HG02884 (cell line): ENCODE measurements around the gene NAB2.
A peak's percentile ranks its signal among the peaks of the same experiment; 100 is the strongest.
"Not testable (repeated sequence)": the region's sequence is repeated elsewhere in the genome, so short reads cannot be mapped to it uniquely, and the experiment has no call there.

Source experiments
- ATAC-seq: cut with Tn5 transposase; IDR thresholded peaks from one replicate; pipeline ENCODE4 v1.9.1; 2021; ENCODE audit warnings: mild to moderate bottlenecking, moderate library complexity; ENCODE audit not compliant: unreplicated experiment

Gene NAB2, protein sequence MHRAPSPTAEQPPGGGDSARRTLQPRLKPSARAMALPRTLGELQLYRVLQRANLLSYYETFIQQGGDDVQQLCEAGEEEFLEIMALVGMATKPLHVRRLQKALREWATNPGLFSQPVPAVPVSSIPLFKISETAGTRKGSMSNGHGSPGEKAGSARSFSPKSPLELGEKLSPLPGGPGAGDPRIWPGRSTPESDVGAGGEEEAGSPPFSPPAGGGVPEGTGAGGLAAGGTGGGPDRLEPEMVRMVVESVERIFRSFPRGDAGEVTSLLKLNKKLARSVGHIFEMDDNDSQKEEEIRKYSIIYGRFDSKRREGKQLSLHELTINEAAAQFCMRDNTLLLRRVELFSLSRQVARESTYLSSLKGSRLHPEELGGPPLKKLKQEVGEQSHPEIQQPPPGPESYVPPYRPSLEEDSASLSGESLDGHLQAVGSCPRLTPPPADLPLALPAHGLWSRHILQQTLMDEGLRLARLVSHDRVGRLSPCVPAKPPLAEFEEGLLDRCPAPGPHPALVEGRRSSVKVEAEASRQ

DNA sequence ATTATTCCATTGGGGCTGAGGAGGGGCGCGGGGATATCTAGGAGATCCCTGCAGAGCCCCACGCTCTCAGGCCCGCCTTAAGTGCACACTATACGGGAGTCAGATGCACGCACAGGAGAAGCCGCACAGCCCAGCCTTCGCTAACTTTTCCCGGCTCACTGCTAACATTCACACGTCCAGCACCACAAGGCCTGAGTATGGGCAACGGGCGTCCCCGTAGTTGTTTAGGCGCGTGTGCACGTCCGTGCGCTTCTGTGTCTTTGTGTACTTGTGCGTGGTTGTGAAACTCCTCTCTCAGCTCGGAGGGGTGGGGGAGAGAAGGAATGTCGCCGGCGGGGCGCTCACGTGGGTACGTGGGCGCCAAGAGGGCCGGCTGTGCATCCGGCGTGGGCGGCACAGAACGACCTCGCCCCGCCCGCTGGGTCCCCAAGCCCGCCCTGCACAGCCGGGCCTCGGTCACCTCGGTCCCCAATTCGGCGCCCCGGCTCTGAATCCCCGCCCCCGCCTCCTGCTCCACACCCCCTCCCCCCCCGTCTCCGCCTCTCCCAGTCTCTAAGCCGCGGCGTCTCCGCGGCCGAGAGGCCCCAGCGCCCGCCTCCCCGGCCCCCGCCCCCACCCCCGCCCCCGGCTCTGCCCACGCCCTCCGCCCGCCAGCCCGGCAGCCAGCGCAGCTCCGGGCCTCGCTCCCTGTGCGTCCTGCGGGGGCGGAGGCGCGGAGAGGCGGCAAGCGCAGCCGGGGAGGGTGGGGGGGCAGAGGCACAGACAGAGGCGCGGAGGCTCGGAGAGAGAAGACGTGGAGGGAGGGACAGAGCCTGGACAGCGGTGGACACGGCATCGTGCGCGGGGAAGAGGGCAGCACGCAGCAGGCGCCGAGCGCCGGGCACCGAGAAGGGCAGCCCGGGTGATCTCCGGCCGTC is at the start of gene NAB2:
TSS of gene NAB2 (plus strand) at position 761 of the 917 bp plus-strand sequence. CDS start 158 bp downstream, outside the sequence.
- ATAC-seq = peak; percentile 39

DNA sequence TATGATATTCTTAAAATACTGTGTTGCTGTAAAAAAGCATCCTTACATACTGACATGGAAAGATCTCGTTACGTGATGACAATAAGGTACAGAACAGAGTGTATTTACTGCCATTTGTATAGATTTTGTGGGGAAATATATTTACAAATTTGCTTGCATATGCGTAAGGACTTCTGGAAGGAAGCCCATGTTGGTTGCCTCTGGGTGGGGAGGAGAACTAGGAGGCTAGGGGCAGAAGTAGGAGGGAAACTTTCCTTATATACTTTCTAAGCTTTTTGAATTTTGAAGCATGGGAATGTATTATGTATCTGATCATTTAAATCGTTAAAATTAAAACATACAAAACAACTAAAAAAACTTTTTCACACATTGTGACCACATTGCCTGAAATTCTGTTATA is 48.7 kb upstream of the NAB2 start:
- no peak for ATAC-seq

DNA sequence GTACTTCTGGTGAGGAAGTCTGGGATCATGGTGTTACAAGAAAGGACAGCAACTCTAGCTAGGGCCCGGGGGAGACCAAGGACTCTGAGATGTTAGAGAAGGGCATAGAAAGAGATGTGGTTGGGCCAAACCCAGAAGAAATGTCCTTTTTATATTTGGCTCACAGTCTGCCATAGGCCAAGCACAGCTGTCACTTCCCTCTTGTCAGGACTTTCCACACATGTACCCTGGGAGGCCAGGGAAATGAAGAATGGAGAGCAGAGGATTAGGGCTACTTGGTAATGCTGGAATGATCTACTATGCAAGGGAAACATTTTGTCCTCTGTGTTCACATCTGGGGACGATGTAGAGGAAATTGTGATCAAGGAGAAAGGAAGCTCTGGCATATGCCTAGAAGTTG is 48.2 kb upstream of the NAB2 start:
- no peak for ATAC-seq

DNA sequence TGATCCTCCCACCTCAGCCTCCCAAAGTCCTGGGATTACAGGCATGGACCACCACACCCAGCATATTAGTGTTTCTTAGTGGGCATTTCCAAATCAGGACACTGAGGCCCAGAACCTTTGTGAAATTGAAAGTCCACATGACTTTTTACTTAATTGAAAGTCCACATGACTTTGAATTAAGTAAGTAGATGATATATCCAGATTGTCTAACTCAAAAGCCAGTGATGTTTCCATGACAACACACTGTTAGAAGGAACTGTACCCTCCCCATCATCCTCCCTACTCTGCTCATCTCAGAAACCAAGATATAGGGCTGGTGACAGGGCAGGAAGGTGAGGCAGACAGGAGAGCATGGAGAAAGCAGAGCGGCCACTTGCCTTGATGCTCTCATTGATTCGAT is 46.2 kb upstream of the NAB2 start:
- no peak for ATAC-seq

DNA sequence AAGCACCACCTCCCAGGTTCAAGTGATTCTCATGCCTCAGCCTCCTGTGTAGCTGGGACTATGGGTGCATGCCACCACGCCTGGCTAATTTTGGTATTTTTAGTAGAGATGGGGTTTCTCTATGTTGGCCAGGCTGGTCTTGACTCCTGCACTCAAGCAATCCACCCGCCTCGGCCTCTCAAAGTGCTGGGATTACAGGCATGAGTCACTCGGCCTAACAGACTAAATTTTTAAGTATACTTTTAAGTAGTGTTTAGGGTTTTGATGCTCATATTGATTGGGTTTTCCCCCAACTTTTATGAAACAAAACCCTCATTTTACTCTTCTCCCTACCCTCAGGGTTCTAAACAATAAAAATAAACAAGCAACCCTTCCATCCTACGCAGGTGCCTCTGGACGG is 44.4 kb upstream of the NAB2 start:
- ATAC-seq = no peak

DNA sequence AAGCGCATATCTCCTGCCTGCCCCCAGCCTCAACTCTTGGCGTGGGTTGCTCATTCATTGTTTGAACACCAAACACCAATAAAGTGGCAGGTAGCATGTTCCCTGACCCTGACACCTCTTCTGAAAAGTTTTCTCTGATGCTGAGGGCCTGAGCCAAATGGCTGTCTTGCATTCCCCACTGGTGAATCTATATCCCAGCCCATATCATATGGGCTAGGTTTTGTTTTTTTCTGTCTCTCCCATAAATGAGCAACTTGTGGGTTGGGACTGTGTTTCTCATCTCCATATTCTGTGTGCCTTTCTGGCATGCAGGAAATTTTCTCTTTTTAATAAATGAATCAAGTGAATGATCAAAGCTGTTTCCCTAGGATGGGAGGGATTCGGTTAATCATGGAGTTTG is 44.0 kb upstream of the NAB2 start:
- no peak for ATAC-seq

DNA sequence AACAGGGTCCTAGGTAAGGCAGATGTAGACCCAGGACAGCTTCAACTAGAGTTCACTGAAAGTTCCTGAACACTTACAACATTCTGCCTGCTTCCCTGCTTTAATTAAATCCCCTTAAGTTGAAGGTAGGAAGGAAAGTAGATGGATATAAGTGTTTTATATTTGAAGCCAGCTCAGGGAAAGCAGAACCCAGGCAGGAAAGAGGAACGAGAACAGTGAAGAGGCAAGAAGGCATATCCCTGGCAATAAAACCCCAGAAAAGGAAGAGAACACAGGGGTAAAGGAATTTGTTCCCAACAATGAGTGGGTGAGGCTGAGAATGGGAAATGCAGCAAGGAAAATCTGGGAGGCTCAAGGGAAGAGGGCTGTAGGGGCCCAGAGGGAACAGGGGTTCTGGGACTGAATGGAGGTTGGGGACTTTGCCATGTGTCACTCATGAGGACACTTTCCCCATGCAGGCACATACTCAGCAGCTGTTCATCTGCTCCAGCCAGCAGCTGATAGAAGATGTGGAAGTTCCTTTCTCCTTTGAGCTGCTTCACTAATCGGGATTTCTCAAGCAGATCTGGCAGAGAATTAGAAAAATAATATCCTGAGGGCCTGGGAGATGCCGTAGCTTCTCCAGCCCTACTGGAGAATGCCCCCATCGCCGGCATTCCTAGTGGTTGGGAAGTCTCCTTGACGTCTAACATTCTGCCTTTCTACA is 42.7 kb upstream of the NAB2 start:
- no peak for ATAC-seq

DNA sequence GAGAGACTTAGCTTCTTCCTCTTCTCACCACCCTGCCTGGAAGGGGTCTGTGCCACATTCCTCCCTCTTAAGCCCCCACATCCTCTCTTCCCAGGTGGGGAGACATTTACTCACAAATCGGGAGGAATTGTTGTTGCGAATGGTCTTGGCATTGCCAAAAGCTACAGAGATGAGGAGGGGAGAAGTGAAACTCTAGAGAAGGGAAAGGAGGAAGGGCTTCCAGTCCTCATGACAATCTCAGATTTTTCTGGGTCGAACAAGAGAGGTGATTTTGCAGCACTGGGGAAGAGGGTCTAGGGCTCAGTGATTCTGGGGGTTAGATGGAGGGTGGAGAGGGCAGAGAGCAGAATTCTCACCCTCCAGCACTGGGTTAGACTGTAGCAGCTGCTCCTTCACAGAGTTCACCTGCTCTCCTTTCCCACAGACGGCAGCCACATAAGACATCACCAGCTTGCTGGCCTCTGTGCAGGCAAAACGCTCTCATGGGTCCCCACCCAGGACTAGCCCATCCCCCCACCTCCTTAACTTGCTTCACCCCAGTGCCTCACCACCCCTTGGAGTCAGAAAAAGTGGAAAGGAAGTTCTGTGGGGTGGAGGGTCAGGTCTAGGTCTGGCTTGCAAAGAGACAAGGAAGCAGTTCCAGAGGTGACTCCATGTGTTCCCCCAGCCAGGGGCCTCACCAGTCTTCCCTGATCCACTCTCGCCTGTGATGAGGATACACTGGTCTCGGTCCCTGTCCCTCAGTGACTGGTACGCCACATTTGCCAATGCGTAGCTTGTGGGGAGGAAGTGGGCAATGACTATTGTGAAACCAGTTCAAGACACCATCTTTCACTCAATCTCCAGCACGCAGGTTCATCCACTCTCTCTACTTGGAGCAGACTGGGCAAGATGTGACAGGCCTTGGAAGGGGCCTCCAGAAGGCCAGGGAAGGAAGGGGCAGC is 41.7 kb upstream of the NAB2 start:
- no peak for ATAC-seq

DNA sequence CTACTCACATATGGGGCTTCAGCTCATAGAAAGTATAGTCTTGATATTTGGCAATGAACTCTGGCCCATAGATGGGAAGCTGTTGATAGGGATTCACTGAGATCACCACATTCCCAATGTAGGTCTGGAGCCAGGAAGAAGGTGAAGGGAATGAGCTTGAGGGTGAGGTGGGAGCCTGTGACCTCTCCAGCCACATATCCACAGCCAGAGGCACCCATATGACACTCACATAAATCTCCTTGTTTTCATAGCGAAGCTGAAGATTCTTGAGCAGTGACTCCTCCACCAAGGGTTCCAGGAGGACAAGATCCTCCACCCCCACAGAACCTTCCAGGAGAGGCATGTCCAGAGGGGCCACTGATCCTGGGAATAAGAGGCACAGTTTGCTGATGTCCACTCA is 40.9 kb upstream of the NAB2 start:
- ATAC-seq = no peak

DNA sequence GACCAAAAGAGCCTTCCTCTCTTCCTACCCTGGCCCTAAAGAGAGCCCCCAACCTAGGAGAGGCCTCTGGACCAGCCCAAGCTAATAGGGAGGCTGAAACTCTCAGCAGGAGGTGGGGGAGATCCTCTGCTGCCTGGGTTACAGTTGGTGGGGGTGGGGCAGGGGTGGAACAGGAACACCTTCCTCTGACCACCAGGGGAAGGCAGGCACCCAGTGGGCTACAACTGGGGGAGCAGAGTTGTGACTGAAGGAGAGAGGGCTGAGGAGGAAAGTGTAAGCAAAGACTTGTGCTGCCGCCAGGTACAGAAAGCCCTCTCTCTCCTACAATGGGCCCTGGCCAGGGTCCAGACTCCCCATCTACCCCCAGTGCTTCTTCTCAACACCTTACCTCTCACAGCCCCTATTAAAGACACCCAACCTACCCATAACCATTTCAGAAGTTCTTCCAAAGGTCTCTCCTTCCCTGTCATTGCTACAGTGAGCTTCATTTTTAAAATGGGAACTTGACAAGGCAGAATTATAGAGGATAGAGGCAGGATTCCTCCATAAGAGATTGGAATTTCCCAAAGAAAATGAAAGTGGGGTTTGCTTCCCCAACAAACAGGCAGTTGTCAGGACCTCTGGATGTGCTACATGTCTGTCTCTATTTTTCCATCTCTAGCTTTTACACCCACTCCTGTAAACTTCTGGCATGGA is 40.3 kb upstream of the NAB2 start:
- ATAC-seq = no peak

DNA sequence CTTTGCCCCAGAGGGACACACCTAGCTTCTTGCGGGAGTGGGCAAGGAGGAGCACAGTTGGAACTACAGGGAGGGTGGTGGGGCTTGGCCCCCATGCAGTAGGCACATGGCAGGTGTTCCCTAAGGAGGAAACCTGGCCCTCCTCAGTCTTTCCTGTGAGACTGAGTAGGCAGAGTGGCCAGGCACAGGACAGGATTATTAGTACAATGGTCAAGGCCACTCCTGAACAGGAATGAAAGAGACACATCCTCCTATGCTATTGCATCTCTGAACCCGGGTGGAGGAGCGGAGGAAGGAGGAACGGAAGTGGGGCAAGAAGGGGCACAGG is 39.8 kb upstream of the NAB2 start:
- ATAC-seq = no peak

DNA sequence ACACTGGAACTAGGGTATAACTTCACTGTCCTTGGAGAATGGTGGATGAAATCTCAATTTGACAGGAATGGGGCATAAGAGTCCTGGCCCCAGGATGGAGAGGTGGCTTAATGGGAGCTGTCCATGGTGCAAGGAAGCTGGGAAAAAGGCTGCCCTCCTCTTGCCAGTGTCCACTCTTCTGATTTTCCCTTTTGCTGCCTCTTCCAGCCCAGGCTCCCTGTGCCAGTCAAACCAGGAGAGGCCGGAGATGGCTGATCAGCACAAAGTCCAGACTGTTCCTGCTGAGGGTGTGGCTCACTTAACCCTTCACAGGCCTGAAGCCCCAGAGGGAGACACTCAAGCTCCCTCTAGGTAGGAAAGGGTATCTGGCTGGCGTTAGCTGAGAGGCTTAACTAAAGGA is 39.0 kb upstream of the NAB2 start, which contains the start of gene MYO1A:
TSS of gene MYO1A (minus strand) at position 240 of the 400 bp plus-strand sequence. CDS start 1,806 bp downstream, outside the sequence.
- ATAC-seq = no peak

DNA sequence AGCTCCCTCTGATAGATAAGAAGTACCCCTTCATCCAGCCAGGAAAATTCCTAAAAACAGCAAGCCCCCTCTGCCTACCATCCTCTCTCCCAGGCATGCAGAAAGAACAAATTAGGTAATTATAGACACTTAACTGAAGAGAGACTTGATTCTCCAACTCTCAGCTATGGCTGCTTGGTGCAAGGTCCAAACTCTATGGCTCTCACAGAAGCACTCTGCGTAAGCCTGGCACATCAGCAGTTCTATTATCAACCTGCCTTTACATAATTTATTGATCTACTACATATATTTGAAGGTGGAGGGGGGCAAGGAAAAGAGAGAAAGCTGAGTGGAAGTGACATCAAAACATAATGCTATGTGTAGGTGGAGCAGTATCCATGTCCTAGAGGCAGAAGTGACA is 37.9 kb upstream of the NAB2 start:
- ATAC-seq = no peak

DNA sequence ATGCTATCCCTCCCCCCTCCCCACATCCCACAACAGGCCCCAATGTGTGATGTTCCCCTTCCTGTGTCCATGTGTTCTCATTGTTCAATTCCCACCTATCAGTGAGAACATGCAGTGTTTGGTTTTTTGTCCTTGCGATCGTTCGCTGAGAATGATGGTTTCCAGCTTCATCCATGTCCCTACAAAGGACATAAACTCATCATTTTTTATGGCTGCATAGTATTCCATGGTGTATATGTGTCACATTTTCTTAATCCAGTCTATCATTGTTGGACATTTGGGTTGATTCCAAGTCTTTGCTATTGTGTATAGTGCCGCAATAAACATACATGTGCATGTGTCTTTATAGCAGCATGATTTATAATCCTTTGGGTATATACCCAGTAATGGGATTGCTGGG is 35.8 kb upstream of the NAB2 start:
- not testable (repeated sequence) for ATAC-seq

DNA sequence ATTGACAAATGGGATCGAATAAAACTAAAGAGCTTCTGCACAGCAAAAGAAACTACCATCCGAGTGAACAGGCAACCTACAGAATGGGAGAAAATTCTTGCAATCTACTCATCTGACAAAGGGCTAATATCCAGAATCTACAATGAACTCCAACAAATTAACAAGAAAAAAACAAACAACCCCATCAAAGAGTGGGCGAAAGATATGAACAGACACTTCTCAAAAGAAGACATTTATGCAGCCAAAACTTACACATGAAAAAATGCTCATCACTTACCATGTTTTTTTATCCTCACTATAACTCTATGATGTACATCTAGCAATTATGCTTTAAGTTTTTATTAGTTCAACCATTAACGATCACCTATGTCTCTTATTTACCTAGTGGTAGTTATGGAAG is 35.0 kb upstream of the NAB2 start:
- not testable (repeated sequence) for ATAC-seq

DNA sequence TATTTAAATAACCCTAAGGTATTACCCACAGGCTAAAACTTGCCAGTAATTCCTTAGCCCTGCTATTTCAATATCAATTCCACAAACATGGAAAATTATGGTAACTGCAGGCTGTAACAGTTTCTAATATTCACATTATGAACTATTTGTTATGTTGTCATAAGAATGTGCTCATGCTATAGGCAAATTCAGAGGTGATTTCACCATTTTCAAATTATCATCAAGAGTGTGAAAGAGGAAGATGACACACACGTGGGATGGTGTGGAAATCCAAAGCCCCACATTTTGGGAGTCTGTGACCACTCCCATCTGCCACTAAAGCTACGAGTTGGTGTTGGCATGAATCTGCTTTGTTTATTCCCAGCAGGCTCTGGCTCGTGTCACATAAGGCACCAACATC is 33.1 kb upstream of the NAB2 start:
- no peak for ATAC-seq

DNA sequence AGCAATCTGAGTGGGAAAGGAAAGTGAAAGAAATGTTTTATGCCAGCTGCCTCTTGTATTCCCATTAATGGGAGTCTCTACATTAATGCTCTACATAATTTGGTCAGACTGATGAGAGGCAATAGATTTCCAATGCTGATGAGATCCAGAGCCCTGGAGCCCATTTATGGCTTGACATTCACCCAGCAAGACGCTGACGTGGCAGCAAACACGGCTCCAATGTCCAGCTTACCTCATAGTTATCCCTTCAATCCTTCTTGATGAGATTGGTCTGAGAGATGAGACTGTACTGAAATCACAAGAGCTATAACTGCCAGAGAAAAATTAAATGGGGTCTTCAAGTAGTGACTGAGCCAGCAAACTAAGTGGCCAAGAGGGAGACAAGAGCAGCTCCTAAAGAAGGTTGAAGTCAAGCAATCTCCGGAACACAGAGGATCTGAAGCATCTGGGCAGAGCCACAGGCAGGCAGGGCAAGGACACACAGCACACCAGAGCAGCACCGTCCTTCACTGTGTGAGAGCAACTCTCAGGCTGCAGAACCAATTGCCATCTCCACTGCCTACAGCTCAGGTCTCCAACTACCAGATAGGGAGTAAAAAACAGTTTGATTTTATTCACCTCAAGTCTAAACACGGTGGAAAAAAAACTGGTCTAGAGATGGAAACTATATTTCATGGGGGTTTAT is 31.7 kb upstream of the NAB2 start:
- ATAC-seq = no peak

DNA sequence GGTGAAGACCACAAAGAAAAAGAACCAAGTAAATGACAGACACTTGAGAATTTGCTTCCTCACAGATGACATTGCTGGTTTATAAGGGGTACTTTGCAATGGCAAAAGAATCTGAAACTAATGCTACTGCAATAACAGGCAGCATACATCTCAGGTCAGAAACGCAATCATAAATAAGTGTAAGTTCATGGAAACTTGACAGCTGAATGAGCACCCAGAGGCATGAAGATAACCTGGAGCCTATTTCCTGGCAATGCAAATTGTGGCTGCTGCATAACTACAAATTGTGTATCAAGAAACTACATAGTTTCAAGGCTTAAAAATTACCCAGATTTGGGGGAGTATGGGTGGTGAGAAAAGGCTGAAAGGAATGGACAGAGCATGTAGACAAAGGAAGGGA is 30.5 kb upstream of the NAB2 start:
- ATAC-seq = no peak
